ENCODE measurements around the gene KCNQ4. TPM values are rescaled to one million over a fixed set of nuclear protein-coding genes. Genes with fewer than 3 reads are reported as not detected.
A peak's percentile ranks its signal among the peaks of the same experiment; 100 is the strongest.

KCNQ4 gene
- total and polyA plus RNA-seq, 2 of the 13 experiments (the other 11 are each of a cell fraction or from before 2014, with no cell fraction given), result 0.02 to 0.09 TPM

MicroRNA genes within 50 kb of the gene (microRNA counts, 767-probe panel; counts per million panel counts)
- microRNA hsa-miR-30c-5p (not detected), microRNA hsa-miR-30e-5p (not detected)

Small RNA genes lying within 50 kb of the gene (microRNA-seq; reads per million reads assigned to microRNA genes)
- gene MIR30C1 (55.2 reads per million, percentile 69 among the genes with 10 or more reads in this experiment), gene MIR30E (3,310 reads per million, percentile 96 among the genes with 10 or more reads in this experiment)

Small RNA genes lying within 50 kb of the gene (small RNA-seq; reads per million reads assigned to genes)
- gene MIR30C1 (ENCODE audit: insufficient read depth in 2 of 3, insufficient read length in 3 of 3, low read depth in 2 of 3, low replicate concordance in 1 of 3) (0.31 to 9.7 (median 7.2) reads per million in 3 experiments), gene MIR30E (ENCODE audit: insufficient read depth in 2 of 3, insufficient read length in 3 of 3, low read depth in 2 of 3, low replicate concordance in 1 of 3) (62.9 to 20,038 (median 9,664) reads per million in 3 experiments), gene RN7SL326P (ENCODE audit: insufficient read depth in 2 of 3, insufficient read length in 3 of 3, low read depth in 2 of 3, low replicate concordance in 1 of 3) (0 reads per million in 3 experiments)

Other genes starting within 250 kb of the KCNQ4 start
- gene RIMS3, start 118.1 kb upstream of the KCNQ4 start, total RNA-seq (2016; rRNA removed; fragmentation: Illumina TruSeq; extraction: Trizol), result 5.4 TPM in 2 replicates
- gene RIMS3, start 118.1 kb upstream of the KCNQ4 start, polyA plus RNA-seq (2011; rRNA removed), result 2.1 and 3.4 TPM in 2 replicates
- 33.9 and 41.3 TPM in 2 replicates for gene NFYC, start 92.1 kb upstream of the KCNQ4 start, total RNA-seq (2016; rRNA removed; fragmentation: Illumina TruSeq; extraction: Trizol)
- gene NFYC, start 92.1 kb upstream of the KCNQ4 start, polyA plus RNA-seq (2011; rRNA removed), result 69.6 and 73.7 TPM in 2 replicates
- gene CITED4, start 78.6 kb downstream of the KCNQ4 start, total RNA-seq (2016; rRNA removed; fragmentation: Illumina TruSeq; extraction: Trizol), result 5.8 and 9.9 TPM in 2 replicates
- 1.5 and 2.0 TPM in 2 replicates for gene CITED4, start 78.6 kb downstream of the KCNQ4 start, polyA plus RNA-seq (2011; rRNA removed)
- 42.8 and 63.1 TPM in 2 replicates for gene CTPS1, start 195.9 kb downstream of the KCNQ4 start, total RNA-seq (2016; rRNA removed; fragmentation: Illumina TruSeq; extraction: Trizol)
- gene CTPS1, start 195.9 kb downstream of the KCNQ4 start, polyA plus RNA-seq (2011; rRNA removed), result 9.6 and 10.1 TPM in 2 replicates
- gene SLFNL1, start 237.9 kb downstream of the KCNQ4 start, total RNA-seq (2016; rRNA removed; fragmentation: Illumina TruSeq; extraction: Trizol), result 0.07 TPM in 1 of 2 replicates, not detected in the other
- gene SLFNL1, start 237.9 kb downstream of the KCNQ4 start, polyA plus RNA-seq (2011; rRNA removed), result 0.18 and 0.20 TPM in 2 replicates

Data from HepG2 (cell line).